Breast epithelium (tissue), 3 donors: ENCODE measurements around the gene RAB33B.

ENCODE experiments used
- POLR2A ChIP-seq: fragments of 450-650 bp; IDR thresholded peaks from one replicate; pipeline ENCODE4 v1.6.1; 2016; ENCODE audit warnings: antibody characterized with exemption, mild to moderate bottlenecking, moderate library complexity
- TF ChIP-seq, protein P1 (sequence below), 3 donors: fragments of 450-650 bp; IDR thresholded peaks; one replicate each; pipeline ENCODE4 v1.5.1; 2016 to 2017; ENCODE audit warnings: antibody characterized with exemption in 3 of 3, mild to moderate bottlenecking in 3 of 3, moderate library complexity in 3 of 3

DNA sequence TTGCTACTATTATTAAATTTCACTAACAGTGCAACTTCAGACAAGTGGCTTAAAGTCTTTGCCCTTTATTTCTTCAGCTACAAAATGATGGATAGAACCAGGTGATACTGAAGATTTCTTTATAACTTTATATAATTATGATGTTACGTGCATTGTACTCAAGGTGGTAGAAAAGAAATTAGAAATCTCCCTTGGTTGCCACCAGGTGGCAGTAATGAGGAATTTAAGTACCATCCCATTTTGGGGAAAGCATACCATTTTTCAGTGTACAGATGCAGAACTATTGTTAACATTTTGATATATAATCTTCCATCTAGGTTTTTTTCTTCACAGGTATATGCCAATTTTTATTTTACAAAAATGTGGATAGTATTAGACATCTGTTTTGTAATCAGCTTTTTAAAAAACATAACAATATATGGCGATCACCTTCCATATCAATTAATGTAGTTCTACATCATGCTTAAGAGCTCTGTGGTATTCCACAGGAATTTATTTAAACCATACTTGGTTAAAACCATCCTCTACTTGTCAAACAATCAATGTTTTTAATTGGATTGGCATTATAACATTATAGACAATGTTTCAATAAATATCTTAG lies 37.7 kb upstream of the RAB33B start:
- TF ChIP-seq, protein P1, sequence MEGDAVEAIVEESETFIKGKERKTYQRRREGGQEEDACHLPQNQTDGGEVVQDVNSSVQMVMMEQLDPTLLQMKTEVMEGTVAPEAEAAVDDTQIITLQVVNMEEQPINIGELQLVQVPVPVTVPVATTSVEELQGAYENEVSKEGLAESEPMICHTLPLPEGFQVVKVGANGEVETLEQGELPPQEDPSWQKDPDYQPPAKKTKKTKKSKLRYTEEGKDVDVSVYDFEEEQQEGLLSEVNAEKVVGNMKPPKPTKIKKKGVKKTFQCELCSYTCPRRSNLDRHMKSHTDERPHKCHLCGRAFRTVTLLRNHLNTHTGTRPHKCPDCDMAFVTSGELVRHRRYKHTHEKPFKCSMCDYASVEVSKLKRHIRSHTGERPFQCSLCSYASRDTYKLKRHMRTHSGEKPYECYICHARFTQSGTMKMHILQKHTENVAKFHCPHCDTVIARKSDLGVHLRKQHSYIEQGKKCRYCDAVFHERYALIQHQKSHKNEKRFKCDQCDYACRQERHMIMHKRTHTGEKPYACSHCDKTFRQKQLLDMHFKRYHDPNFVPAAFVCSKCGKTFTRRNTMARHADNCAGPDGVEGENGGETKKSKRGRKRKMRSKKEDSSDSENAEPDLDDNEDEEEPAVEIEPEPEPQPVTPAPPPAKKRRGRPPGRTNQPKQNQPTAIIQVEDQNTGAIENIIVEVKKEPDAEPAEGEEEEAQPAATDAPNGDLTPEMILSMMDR (IDR thresholded peaks at IDR 0.05): peak; percentile 43 to 67 (median 51)
- no peak for TF ChIP-seq POLR2A
